IMR-90 (cell line): ENCODE data around the gene TNNI2.

Experiments used
- CHD1 ChIP-seq: IDR thresholded peaks from 2 replicates; pipeline ENCODE4 v1.6.1; 2012; ENCODE audit warnings: low read depth, low read length, improper control_type of control experiment
- CTCF ChIP-seq: conservative IDR thresholded peaks from 2 replicates; pipeline ENCODE4 v1.5.1; 2012; ENCODE audit warnings: mild to moderate bottlenecking, low read depth, low read length, improper control_type of control experiment
- FOS ChIP-seq: fragments of 150-350 bp; IDR thresholded peaks from 2 replicates; pipeline ENCODE4 v1.6.1; 2016; ENCODE audit warnings: low read depth, low read length
- MAFK ChIP-seq: IDR thresholded peaks from 2 replicates; pipeline ENCODE4 v1.6.1; 2012; ENCODE audit warnings: low read depth, low read length, improper control_type of control experiment
- MAZ ChIP-seq: IDR thresholded peaks from 2 replicates; pipeline ENCODE4 v1.6.1; 2012; ENCODE audit warnings: low read depth, mild to moderate bottlenecking, low read length, improper control_type of control experiment, moderate library complexity, borderline replicate concordance
- NFE2L2 ChIP-seq: fragments of 150-350 bp; IDR thresholded peaks from 2 replicates; pipeline ENCODE4 v1.6.1; 2016; ENCODE audit warnings: low read depth, mild to moderate bottlenecking, low read length
- POLR2A ChIP-seq: IDR thresholded peaks from 2 replicates; pipeline ENCODE4 v1.6.1; 2012; ENCODE audit warnings: mild to moderate bottlenecking, low read depth, low read length
- RAD21 ChIP-seq: IDR thresholded peaks from 2 replicates; pipeline ENCODE4 v1.6.1; 2012; ENCODE audit warnings: low read length, improper control_type of control experiment
- RFX5 ChIP-seq: IDR thresholded peaks from 2 replicates; pipeline ENCODE4 v1.8.0; 2012; ENCODE audit warnings: low read depth, mild to moderate bottlenecking, low read length, moderate library complexity
- USF2 ChIP-seq: fragments of 150-350 bp; IDR thresholded peaks from 2 replicates; pipeline ENCODE4 v1.6.1; 2017; ENCODE audit warnings: mild to moderate bottlenecking, antibody characterized with exemption, low read length, low read depth
- TF ChIP-seq, protein P1 (sequence below): fragments of 150-350 bp; IDR thresholded peaks from 2 replicates; pipeline ENCODE4 v1.6.1; 2016; ENCODE audit warnings: low read depth, mild to moderate bottlenecking, low read length, moderate library complexity, borderline replicate concordance

- no peak for TF ChIP-seq CTCF
- no peak for TF ChIP-seq POLR2A
- TF ChIP-seq RAD21, result no peak
- no peak for TF ChIP-seq FOS
- no peak for TF ChIP-seq RFX5
- TF ChIP-seq MAFK, result no peak
- TF ChIP-seq MAZ, result no peak
- TF ChIP-seq, protein P1, sequence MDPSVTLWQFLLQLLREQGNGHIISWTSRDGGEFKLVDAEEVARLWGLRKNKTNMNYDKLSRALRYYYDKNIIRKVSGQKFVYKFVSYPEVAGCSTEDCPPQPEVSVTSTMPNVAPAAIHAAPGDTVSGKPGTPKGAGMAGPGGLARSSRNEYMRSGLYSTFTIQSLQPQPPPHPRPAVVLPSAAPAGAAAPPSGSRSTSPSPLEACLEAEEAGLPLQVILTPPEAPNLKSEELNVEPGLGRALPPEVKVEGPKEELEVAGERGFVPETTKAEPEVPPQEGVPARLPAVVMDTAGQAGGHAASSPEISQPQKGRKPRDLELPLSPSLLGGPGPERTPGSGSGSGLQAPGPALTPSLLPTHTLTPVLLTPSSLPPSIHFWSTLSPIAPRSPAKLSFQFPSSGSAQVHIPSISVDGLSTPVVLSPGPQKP, result no peak
- TF ChIP-seq NFE2L2, result no peak
- no peak for TF ChIP-seq USF2
- TF ChIP-seq CHD1, result no peak
Measured at GRCh38 chr11:1884303-1884700, 45.5 kb downstream of the TNNI2 start.
